ENCODE data around the gene CCZ1.
"Not testable (repeated sequence)": the region's sequence is repeated elsewhere in the genome, so short reads cannot be mapped to it uniquely, and the experiment has no call there.

Gene CCZ1

GRCh38 chr7:5908835-5909234 lies 10.3 kb downstream of the CCZ1 start:
- not testable (repeated sequence) for DNase-seq (ENCODE audit: low read depth)

- not testable (repeated sequence) for DNase-seq (ENCODE audit: low read depth)
Observed at GRCh38 chr7:5916529-5916928, 18.0 kb downstream of the CCZ1 start.

- not testable (repeated sequence) for DNase-seq (ENCODE audit: low read depth)
Observed at GRCh38 chr7:5924180-5924579, 25.6 kb downstream of the CCZ1 start.

- DNase-seq (ENCODE audit: low read depth), result not testable (repeated sequence)
Observed at GRCh38 chr7:5924630-5925029, 26.1 kb downstream of the CCZ1 start.

- DNase-seq (ENCODE audit: low read depth), result not testable (repeated sequence)
Observed at GRCh38 chr7:5926263-5926870, 27.8 kb downstream of the CCZ1 start.

GRCh38 chr7:5930290-5930689 lies 31.8 kb downstream of the CCZ1 start:
- not testable (repeated sequence) for DNase-seq (ENCODE audit: low read depth)

- DNase-seq (ENCODE audit: low read depth), result not testable (repeated sequence)
Observed at GRCh38 chr7:5931250-5931649, 32.7 kb downstream of the CCZ1 start.

- not testable (repeated sequence) for DNase-seq (ENCODE audit: low read depth)
Observed at GRCh38 chr7:5931905-5932644, 33.5 kb downstream of the CCZ1 start.

GRCh38 chr7:5934945-5935450 lies 36.5 kb downstream of the CCZ1 start:
- not testable (repeated sequence) for DNase-seq (ENCODE audit: low read depth)

- DNase-seq (ENCODE audit: low read depth), result not testable (repeated sequence)
Observed at GRCh38 chr7:5963205-5963604, 64.7 kb downstream of the CCZ1 start.

GRCh38 chr7:5963810-5964209 lies 65.3 kb downstream of the CCZ1 start:
- DNase-seq (ENCODE audit: low read depth), result not testable (repeated sequence)

GRCh38 chr7:5970347-5970911 lies 71.9 kb downstream of the CCZ1 start, which contains the start of gene RSPH10B:
TSS of gene RSPH10B (minus strand) at chr7:5970689. CDS start at chr7:5967116, 3,573 bp downstream.
- not testable (repeated sequence) for DNase-seq (ENCODE audit: low read depth)

- not testable (repeated sequence) for DNase-seq (ENCODE audit: low read depth)
Observed at GRCh38 chr7:5973580-5973979, 75.0 kb downstream of the CCZ1 start.

Data from stimulated activated CD8-positive, alpha-beta memory T cell treated with anti-CD3 and anti-CD28 coated beads, Interleukin-12 subunit alpha, Interleukin-12 subunit beta, amount 100 ng/mL, for 1 hour (primary cell).